GM21576 (cell line): ENCODE results near the gene FOXO3B.
"Not testable (repeated sequence)": the region's sequence is repeated elsewhere in the genome, so short reads cannot be mapped to it uniquely, and the experiment has no call there.

Source experiments
- ATAC-seq: cut with Tn5 transposase; IDR thresholded peaks from one replicate; pipeline ENCODE4 v1.9.1; 2021; ENCODE audit warnings: mild to moderate bottlenecking, moderate library complexity; ENCODE audit not compliant: unreplicated experiment

Gene FOXO3B

GRCh38 chr17:18681767-18682571 is at the start of gene FOXO3B:
FOXO3B (minus strand) TSS chr17:18682314; CDS start chr17:18681651, 663 bp downstream.
- ATAC-seq = peak; percentile 76

- ATAC-seq = not testable (repeated sequence)
These were observed 41.4 kb upstream of the FOXO3B start for GRCh38 chr17:18723509-18723908.

- not testable (repeated sequence) for ATAC-seq
These were observed 40.5 kb upstream of the FOXO3B start for GRCh38 chr17:18722612-18723011.

GRCh38 chr17:18721775-18722547 is 39.8 kb upstream of the FOXO3B start:
- ATAC-seq = not testable (repeated sequence)

GRCh38 chr17:18719428-18720110 is 37.5 kb upstream of the FOXO3B start:
- ATAC-seq = not testable (repeated sequence)

GRCh38 chr17:18718643-18719427 is 36.7 kb upstream of the FOXO3B start:
- not testable (repeated sequence) for ATAC-seq

- ATAC-seq = not testable (repeated sequence)
These were observed 30.4 kb upstream of the FOXO3B start for GRCh38 chr17:18712354-18712999.

GRCh38 chr17:18708215-18708614 is 26.1 kb upstream of the FOXO3B start:
- not testable (repeated sequence) for ATAC-seq

- ATAC-seq = not testable (repeated sequence)
These were observed 23.8 kb upstream of the FOXO3B start for GRCh38 chr17:18705955-18706354.

GRCh38 chr17:18698473-18699103 is 16.5 kb upstream of the FOXO3B start:
- ATAC-seq = not testable (repeated sequence)

GRCh38 chr17:18695143-18695542 is 13.0 kb upstream of the FOXO3B start:
- ATAC-seq = not testable (repeated sequence)

GRCh38 chr17:18682668-18683067 is 554 bp upstream of the FOXO3B start:
- not testable (repeated sequence) for ATAC-seq

- ATAC-seq = not testable (repeated sequence)
These were observed 4.7 kb downstream of the FOXO3B start for GRCh38 chr17:18677381-18677780.

- ATAC-seq = not testable (repeated sequence)
These were observed 5.2 kb downstream of the FOXO3B start for GRCh38 chr17:18676928-18677327.

- ATAC-seq = not testable (repeated sequence)
These were observed 9.5 kb downstream of the FOXO3B start for GRCh38 chr17:18672395-18673227.

- not testable (repeated sequence) for ATAC-seq
These were observed 13.5 kb downstream of the FOXO3B start for GRCh38 chr17:18668625-18669024.

- not testable (repeated sequence) for ATAC-seq
These were observed 14.6 kb downstream of the FOXO3B start for GRCh38 chr17:18667535-18667934.

GRCh38 chr17:18666326-18666725 is 15.8 kb downstream of the FOXO3B start:
- ATAC-seq = not testable (repeated sequence)
